Common myeloid progenitor, CD34-positive (primary cell): Measurements from ENCODE around the gene KRT35.

Experiments
- CTCF ChIA-PET: fragments of 350-600 bp; sonication (Branson Sonifier 250); formaldehyde crosslinking; loops from one replicate; lab custom pipeline; 2021; ENCODE audit warnings: antibody characterized with exemption; lab: Charles Lee
- POLR2A ChIA-PET: fragments of 350-600 bp; sonication (Branson Sonifier 250); formaldehyde crosslinking; loops from one replicate; lab custom pipeline; 2021; ENCODE audit warnings: antibody characterized with exemption; lab: Charles Lee
- DNase-seq, 3 donors: peaks; one replicate each; pipeline versions ENCODE4 v3.0.0 to v3.0.0-alpha.2; 2013
- H3K27ac ChIP-seq, 2 experiments: 1 replicate in 1 of 2; 2 replicates in 1 of 2; pipeline ENCODE4 v1.7.0; 2013; ENCODE audit warnings: inconsistent platforms in 2 of 2, low read length in 2 of 2, mild to moderate bottlenecking in 2 of 2, low read depth in 1 of 2, moderate library complexity in 1 of 2; ENCODE audit not compliant: severe bottlenecking in 2 of 2, insufficient read depth in 1 of 2, poor library complexity in 1 of 2
- H3K27me3 ChIP-seq, 5 experiments: replicated peaks in 2 of 5; 1 replicate in 3 of 5; 2 replicates in 2 of 5; pipeline versions ENCODE4 v1.6.1 to v1.7.0; 2013; ENCODE audit warnings: low read length in 4 of 5, mild to moderate bottlenecking in 2 of 5, moderate library complexity in 2 of 5, inconsistent platforms in 1 of 5; ENCODE audit not compliant: insufficient read depth in 5 of 5, control insufficient read depth in 4 of 5
- H3K36me3 ChIP-seq, 4 experiments: 1 replicate in 2 of 4; 2 replicates in 2 of 4; pipeline versions ENCODE4 v1.6.1 to v1.7.0; 2013; ENCODE audit warnings: low read length in 3 of 4, control low read depth in 1 of 4, mild to moderate bottlenecking in 1 of 4; ENCODE audit not compliant: control insufficient read depth in 4 of 4, insufficient read depth in 4 of 4
- H3K4me1 ChIP-seq, 4 experiments: 1 replicate in 3 of 4; 2 replicates in 1 of 4; pipeline versions ENCODE4 v1.6.1 to v1.7.1; 2013; ENCODE audit warnings: low read length in 3 of 4, mild to moderate bottlenecking in 3 of 4, control low read depth in 1 of 4, inconsistent platforms in 1 of 4, moderate library complexity in 1 of 4; ENCODE audit not compliant: control insufficient read depth in 4 of 4, insufficient read depth in 4 of 4; ENCODE audit errors: control extremely low read depth in 1 of 4
- H3K4me3 ChIP-seq, 7 experiments: 1 replicate in 4 of 7; 2 replicates in 3 of 7; pipeline versions ENCODE4 v1.5.1 to v1.7.0; 2013; ENCODE audit warnings: mild to moderate bottlenecking in 7 of 7, low read length in 6 of 7, moderate library complexity in 6 of 7, inconsistent platforms in 2 of 7, low read depth in 2 of 7, control low read depth in 1 of 7; ENCODE audit not compliant: insufficient read depth in 4 of 7, control insufficient read depth in 1 of 7; ENCODE audit errors: extremely low read depth in 1 of 7
- H3K9me3 ChIP-seq, 5 experiments: 1 replicate in 4 of 5; 2 replicates in 1 of 5; pipeline versions ENCODE4 v1.6.1 to v1.7.1; 2013; ENCODE audit warnings: low read length in 4 of 5, mild to moderate bottlenecking in 2 of 5, inconsistent platforms in 1 of 5, low read depth in 1 of 5, moderate library complexity in 1 of 5; ENCODE audit not compliant: control insufficient read depth in 4 of 5, insufficient read depth in 2 of 5; ENCODE audit errors: control extremely low read depth in 1 of 5
- WGBS: methylation state at CpG from one replicate; pipeline ENCODE4 v1.1.5; 2013; ENCODE audit not compliant: insufficient coverage; 5-methylcytosine and 5-hydroxymethylcytosine counted together

KRT35 gene

DNA sequence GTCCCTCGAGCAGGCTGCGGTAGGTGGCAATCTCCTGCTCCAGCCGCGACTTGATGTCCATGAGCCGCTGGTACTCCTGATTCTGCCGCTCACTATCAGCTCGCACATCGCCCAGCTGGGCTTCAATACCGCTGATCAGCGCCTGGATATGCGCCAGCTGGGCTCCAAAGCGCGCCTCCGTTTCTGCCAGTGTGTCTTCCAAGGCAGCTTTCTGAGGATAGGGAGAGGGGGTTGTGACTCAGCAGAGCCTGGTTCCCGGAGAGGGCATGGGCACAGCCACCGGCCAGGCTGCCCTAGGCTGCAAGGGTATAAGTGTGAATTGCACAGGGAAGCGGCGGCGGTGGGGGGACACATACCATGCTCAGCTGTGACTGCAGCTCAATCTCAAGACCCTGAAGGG, 42.8 kb upstream of the KRT35 start:
- Histone ChIP-seq H3K4me1 (peaks cover 0 to 15% (median 12%) of the 10 kb centered on the region in 4 experiments), H3K36me3 (no peaks in the 10 kb centered on the region), H3K27ac (no peak overlapping the region), H3K27me3 (peaks cover 0 to 49% (median 14%) of the 10 kb centered on the region in 5 experiments), H3K9me3 (no peaks in the 10 kb centered on the region), H3K4me3 (no peak overlapping the region)
- POLR2A ChIA-PET: no interaction called here
- WGBS: 89% methylated on average over 17 of the region's 19 CpGs
- no peak for DNase-seq
- CTCF ChIA-PET: no interaction called here

DNA sequence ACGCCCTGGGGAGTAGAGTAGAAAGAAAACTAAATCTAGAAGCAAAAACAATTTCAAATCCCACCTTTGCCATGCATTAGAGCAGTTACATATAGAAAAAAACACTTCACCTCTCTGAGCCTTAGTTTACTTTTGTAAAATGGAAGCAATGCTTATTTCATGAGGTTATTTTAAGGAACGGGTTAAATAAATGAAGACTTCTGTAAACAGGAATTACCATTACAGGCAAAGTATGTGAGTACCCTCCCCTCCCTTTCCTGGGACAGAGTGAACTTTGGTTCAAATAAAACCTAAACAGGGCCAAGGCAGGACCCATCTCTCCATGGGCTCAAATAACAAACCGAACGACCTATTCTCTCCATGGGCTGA, 42.3 kb upstream of the KRT35 start:
- POLR2A ChIA-PET: no interaction called here
- no peak for DNase-seq
- CTCF ChIA-PET: no interaction called here
- no CpG with 5 or more reads among the region's 4 CpGs for WGBS
- no peaks in the 10 kb centered on the region for H3K36me3 ChIP-seq
- H3K27me3 ChIP-seq: peaks cover 0 to 43% (median 12%) of the 10 kb centered on the region in 5 experiments
- no peak overlapping the region for H3K27ac ChIP-seq
- peaks cover 0 to 12% (median 11%) of the 10 kb centered on the region in 4 experiments for H3K4me1 ChIP-seq
- no peaks in the 10 kb centered on the region for H3K9me3 ChIP-seq
- H3K4me3 ChIP-seq: no peak overlapping the region

DNA sequence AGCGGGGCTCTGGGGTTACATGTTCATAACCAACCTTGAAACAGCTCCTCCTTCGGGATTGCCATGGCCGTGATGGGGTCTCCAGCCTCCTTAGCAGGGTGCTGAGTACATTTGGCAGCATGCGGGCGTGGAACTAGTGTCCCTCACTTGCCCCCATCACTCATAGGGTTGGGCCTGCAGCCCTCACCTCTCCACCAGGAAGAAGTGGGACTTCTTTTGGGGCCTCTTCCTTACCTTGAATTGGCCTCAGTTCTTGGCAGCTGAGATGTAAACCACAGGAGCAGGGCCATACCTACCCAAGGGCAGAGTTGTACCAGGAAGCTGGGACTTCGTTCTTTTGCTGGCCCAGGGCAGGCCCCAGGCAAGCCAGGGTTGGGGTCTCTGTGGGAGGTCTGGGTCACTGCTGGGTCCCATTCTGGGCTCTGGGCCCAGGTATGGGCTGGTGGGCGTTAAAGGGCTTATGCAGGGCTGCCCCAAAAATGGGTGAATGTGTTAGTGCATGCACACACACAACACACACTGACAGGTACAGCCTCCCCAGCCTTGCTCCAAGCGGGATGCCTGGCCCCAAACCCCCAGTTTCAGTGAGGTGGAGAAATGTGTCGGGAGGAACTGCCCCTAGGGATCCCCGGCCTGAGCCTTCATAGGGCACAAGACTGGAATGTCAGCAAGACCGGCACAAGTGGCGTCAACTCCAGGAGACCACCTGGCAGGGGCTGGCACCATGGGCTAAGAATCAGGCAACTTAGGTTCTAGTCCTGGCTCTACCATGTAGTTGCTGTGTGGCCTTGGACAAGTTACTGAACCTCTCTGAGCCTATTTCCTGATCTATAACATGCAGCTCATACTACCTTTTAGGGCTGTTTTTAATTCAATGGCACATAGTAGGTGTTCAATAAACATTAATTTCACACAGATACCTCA, 41.6 kb upstream of the KRT35 start:
- H3K27ac ChIP-seq: no peak overlapping the region
- WGBS: 95% methylated on average over 8 of the region's 12 CpGs
- H3K27me3 ChIP-seq: peaks cover 0 to 37% (median 11%) of the 10 kb centered on the region in 5 experiments
- ChIA-PET CTCF (no interaction called here), POLR2A (no interaction called here)
- peaks cover 0 to 8% (median 6%) of the 10 kb centered on the region in 4 experiments for H3K4me1 ChIP-seq
- no peak for DNase-seq
- no peaks in the 10 kb centered on the region for H3K9me3 ChIP-seq
- no peaks in the 10 kb centered on the region for H3K36me3 ChIP-seq
- no peak overlapping the region for H3K4me3 ChIP-seq

DNA sequence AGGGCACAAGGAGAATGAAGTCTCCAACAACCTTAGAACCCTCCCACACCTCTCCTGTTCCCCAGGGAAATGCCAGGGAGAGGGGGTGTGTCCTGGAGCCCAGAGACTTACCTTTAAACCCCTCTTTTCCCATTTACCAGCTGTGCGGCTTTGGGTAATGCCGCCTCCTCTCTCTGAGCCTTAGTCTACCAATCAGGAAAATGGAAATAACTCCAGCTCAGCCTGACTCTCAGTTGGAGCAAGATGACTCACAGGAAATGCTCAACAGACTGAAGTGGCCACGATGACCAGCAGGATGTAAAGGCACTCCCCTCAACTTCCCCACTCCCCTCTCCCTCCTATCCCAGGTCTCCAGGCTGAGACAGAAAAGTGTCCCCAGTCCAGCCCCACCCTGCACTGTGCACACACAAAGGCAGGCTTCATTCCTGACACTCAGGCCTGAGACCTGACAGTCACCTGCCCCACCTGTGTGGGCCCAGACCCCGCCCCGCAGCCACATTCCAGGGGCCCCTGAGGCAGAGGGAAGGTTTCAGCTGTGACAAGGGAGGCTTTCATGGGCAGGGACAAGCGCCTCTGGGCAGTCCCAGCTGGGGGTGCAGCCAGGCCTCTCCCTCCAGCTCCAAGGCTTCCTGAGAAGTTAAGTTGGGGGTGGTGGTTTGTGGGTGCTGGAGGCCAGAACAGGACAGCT, 40.8 kb upstream of the KRT35 start:
- DNase-seq: peak in 2 of 3 donors; percentile 24 to 35
- peaks cover 0 to 7% (median 0%) of the 10 kb centered on the region in 4 experiments for H3K4me1 ChIP-seq
- POLR2A ChIA-PET: no interaction called here

DNA sequence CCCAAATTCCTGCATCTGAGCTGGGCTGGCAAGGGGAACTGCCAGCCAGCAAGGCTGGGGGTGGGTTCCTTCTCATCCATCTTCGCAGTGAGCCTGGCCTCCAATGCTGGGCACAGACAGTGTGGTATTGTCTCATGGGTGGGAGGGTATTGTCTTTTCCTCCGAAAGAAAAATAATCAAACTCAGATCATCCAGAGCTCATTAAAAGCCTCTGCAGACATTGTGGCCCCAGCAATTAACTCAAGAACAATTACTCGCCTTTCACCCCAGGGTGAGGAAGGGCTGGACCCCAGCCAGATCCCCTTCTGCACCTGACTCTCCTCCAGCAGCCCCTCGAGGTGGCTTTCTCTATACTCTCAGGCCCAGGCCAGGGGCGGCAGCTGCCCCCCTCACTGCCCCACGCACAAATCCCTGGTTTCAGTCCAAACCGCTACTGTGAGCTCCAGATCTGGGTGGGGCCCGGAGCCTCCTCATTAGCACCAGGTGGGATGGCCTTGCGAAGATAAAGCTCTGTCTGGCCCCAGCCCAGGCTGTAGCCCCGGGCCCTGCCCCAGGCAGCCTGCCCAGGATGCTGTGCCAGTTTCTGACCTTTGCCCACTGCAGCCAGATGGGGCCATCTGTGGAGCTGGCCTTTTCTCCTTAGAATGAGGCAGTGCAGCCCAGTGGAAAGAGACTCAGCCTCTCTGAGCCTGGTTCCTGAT, 40.0 kb upstream of the KRT35 start:
- 85% methylated on average over 9 of the region's 10 CpGs for WGBS
- H3K36me3 ChIP-seq: no peaks in the 10 kb centered on the region
- no peak for DNase-seq
- ChIA-PET CTCF (interaction anchor here (0.8 to 1.7 kb wide), 2 partner anchors 27 to 145 kb away, joined by 3 to 4 read pairs; no protein-coding TSS in a partner anchor), POLR2A (no interaction called here)
- H3K4me3 ChIP-seq: no peak overlapping the region
- H3K4me1 ChIP-seq: peaks cover 0 to 7% (median 0%) of the 10 kb centered on the region in 4 experiments
- H3K27ac ChIP-seq: no peak overlapping the region
- no peaks in the 10 kb centered on the region for H3K9me3 ChIP-seq
- peaks cover 0 to 21% (median 3%) of the 10 kb centered on the region in 5 experiments for H3K27me3 ChIP-seq

More for the DNA sequence above, 40.8 kb upstream of the KRT35 start:
- Histone ChIP-seq H3K9me3 (no peaks in the 10 kb centered on the region), H3K4me3 (no peak overlapping the region), H3K27ac (no peak overlapping the region), H3K36me3 (no peaks in the 10 kb centered on the region), H3K27me3 (peaks cover 0 to 28% (median 4%) of the 10 kb centered on the region in 5 experiments)
- CTCF ChIA-PET: interaction anchor here (0.8 kb wide), 1 partner anchor 144 kb away, joined by 3 read pairs; no protein-coding TSS in a partner anchor
- WGBS: 88% methylated on average over 4 of the region's 6 CpGs

DNA sequence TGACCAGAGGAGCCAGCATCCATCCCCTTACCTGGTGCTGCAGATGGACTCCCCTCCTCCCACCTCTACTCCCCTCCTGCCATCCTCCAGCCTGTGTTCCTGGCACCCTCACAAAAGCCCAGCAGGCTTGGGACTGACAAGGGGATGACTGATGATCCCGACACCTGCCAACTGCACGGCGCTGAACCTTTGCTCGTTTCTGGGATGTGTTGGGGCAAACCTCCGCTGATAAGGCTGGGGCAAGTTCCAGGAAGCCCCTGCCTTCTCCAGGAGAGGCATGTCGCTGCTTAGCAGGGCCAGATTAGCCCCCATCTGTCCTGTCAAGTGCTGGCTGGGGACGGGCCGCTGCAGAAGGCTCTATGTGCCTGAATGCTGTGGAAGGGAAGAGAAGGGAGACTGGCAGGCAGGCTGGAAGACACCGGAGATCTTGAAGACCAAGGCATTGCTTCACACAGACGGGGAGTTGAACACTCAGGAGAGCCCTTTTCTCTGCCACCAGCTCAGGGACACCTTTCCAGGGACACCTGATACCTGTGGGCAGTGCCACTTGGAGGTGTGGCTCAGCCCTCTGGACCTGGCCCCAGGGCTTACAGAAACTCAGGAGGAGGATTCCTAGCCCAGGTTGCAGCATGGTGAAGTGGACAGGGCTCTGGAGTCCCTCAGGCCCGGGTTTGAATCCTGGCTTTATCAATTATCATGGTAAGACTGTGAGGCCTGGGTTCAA, 38.7 kb upstream of the KRT35 start:
- Histone ChIP-seq H3K36me3 (no peaks in the 10 kb centered on the region), H3K4me1 (peaks cover 0 to 7% (median 0%) of the 10 kb centered on the region in 4 experiments), H3K27me3 (peaks cover 0 to 11% (median 3%) of the 10 kb centered on the region in 5 experiments), H3K27ac (no peak overlapping the region), H3K9me3 (no peaks in the 10 kb centered on the region), H3K4me3 (no peak overlapping the region)
- ChIA-PET CTCF (interaction anchor here (1.7 kb wide), 1 partner anchor 29 kb away, joined by 4 read pairs; no protein-coding TSS in a partner anchor), POLR2A (no interaction called here)
- DNase-seq: no peak
- WGBS: 86% methylated on average over 9 of the region's 11 CpGs
